NCI-H1048 (cell line): ENCODE results near the gene ARPC4.

Experiments
- DNase-seq: peaks from one replicate; lab custom pipeline; 2025; lab: John Stamatoyannopoulos, UW

Gene ARPC4

GRCh38 chr3:9793161-9793781, 389 bp downstream of the ARPC4 start:
- DNase-seq = no peak

DNA sequence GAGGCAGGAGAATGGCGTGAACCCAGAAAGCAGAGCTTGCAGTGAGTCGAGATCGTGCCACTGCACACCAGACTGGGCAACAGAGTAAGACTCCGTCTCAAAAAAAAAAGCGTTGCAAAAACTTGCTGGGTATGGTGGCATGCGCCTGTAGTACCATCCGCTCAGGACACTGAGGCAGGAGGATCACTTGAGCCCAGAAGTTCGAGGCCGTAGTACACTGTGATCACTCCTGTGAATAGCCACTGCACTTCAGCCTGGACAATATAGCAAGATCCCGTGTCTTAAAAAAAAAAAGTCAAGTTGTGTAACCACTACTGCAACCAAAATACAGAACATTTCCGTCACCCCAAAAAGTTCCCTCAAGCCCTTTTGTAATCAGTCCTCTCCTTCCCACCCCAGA, 1.5 kb downstream of the ARPC4 start:
- no peak for DNase-seq

GRCh38 chr3:9795207-9795606, 2.3 kb downstream of the ARPC4 start:
- DNase-seq = no peak

DNA sequence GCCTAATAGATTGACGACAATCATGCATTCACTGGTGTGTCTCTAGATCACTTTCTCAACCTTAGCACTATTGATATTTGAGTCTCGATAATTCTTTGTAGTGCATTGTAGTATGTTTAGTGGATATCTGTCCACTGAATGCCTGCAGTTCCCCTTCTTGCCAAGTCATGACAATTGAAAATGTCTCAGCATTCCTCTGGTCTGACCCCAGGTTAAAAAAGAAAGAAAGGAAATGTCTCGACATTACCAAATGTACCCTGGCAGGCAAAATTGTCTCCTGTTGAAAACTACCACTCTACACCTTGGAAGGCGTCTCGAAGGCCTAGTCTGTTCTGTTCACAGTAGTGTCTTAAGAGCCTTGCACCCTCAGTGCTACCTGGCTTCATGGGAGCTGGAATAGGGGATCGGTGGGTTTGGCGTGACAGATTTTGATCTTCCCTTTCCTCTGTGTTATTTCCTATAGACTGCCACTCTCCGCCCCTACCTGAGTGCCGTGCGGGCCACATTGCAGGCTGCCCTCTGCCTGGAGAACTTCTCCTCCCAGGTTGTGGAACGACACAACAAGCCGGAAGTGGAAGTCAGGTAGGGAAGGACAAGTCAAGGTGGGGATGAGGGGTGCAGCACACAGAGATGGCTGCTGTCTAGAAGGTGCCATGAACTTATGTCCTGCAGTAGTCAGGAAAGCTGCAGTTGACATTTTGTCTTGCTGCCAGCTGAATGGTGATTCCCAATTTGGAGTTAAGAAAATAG, 4.5 kb downstream of the ARPC4 start:
- DNase-seq = no peak

DNA sequence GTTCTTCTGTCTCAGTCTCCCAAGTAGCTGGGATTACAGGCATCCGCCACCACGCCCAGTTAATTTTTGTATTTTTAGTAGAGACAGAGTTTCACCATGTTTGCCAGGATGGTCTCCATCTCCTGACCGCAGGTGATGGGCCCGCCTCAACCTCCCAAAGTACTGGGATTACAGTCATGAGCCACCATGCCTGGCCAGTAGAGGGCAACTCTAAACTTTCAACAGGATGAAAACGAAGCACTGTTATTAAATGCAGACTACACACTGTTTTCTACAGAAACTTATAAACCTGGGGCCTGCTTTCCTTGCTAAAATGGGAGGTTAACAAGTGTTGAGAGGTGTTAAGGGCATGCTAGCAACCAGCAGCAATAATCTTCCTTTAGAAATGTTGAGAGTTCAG, 7.6 kb downstream of the ARPC4 start:
- DNase-seq = no peak

DNA sequence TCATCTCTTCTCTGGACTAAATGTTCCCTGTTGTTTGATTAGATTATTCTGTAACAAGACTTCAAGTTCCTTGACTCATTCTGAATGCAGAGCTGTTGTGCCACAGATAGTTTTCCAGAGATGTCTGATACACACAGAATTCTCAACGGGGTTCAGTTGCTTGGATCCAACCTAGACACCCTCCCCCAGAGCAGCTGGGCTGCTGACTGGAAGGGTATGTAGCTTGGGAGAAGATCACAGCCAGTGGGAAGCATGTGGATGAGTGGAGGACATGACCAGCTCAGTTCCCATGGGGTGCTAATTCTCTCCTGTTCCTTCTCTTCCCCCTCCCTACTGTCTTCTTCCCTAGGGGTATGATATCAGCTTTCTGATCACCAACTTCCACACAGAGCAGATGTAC, 10.6 kb downstream of the ARPC4 start:
- no peak for DNase-seq

DNA sequence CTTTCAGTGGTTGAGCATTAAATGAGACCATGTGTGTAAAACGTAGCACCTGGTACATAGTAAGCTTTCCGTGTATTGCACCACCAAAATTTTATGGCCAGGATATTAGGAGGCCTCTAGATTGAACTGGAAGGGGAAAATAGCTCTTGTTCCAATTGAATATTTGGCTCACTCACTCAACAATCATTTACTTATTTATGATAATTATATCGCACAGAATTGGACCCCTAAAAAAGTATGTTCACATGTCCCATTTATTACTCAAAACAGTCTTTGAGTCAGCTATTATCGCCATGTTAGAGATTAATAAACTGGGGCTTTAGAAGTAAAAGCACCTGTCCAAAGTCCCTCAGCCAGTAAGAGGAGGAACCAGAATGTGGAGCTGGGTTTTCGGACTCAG, 12.1 kb downstream of the ARPC4 start:
- no peak for DNase-seq

DNA sequence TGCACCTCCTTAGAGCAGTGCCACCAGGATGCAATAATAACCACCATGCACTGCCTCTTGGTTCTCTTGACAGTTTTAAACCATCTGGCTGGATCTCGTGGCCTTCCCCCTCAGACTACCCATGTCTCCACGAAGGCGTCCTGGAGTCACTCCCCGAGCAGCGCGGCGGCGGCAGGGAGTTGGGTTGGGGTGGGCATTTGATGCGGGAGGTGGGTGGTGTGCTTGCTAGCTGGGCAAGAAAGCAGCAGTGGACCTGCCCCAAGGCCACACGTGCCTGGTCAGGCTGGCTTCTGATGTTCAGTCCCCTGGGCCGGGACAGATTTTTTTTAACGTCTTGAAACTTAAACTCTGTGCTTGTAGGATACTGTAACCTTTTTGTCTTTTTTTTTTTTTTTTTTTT, 13.3 kb downstream of the ARPC4 start:
- no peak for DNase-seq

- DNase-seq = no peak
These were observed 14.1 kb downstream of the ARPC4 start for GRCh38 chr3:9806688-9807589.

DNA sequence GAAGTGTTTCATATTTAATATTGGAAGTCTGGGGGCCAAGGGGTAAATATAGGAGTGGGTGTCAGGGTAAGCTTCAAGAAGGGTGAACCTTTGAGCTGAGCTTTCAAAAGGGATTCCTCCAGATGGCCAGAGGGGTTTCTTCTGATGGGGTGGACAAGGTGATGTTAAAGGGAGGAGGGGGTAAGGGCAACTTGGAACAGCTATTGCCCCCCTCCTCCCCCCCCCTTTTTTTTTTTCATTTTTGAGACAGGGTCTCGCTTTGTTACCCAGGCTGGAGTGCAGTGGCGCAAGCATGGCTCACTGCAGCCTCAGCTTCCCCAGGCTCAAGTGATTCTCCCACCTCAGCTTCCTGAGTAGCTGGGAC, 15.1 kb downstream of the ARPC4 start:
- DNase-seq = no peak

- no peak for DNase-seq
These were observed 15.6 kb downstream of the ARPC4 start for GRCh38 chr3:9808345-9809037.

- DNase-seq = no peak
These were observed 16.3 kb downstream of the ARPC4 start for GRCh38 chr3:9809239-9809614.

DNA sequence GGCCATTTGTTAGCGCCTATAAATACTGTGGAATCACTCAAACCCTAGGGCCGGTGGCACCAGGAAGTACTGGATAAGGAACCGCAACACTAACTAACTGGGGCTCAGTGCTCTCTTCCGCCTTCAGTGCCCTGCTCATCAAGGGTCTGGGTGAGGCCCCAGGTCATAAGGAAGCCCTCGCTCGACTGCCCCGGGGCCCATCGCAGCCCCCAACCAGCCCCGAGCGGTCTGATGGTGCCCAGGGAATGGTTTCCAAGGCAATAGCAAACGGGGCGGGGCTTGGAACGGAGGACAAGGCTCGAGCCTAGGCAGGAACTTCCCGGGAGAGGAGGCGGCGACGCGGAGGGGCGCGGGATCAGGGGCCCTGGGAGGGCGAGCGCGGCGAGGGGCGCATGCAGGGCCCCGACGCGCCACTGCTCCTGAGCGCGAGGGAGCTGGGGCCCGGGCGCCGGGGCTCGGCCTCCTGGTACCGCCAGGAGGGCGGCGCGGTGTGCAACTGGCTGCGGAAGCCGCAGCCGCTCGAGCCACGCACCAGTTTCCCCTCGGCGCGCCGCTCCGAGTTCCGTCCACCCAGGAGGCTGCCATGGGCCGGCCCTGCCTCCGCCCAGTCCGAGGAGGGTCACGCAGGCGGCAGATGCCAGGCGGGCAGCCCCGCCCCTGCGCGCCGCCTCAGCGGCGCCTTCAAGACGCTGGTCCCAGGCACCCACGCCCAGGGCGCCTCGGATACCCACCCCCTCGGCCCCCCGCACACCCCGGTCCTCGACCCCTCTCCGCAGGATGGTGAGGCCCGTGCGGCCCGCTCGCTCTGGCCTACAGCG, 16.9 kb downstream of the ARPC4 start, which contains the start of gene TTLL3:
TTLL3 (plus strand) TSS at position 648 of the 818 bp plus-strand sequence. CDS start 400 bp downstream, outside the sequence.
- DNase-seq = no peak

- no peak for DNase-seq
These were observed 17.5 kb downstream of the ARPC4 start for GRCh38 chr3:9810433-9810770.

- DNase-seq = no peak
These were observed 18.0 kb downstream of the ARPC4 start for GRCh38 chr3:9810846-9811245.

- no peak for DNase-seq
These were observed 20.1 kb downstream of the ARPC4 start for GRCh38 chr3:9812870-9813483.

DNA sequence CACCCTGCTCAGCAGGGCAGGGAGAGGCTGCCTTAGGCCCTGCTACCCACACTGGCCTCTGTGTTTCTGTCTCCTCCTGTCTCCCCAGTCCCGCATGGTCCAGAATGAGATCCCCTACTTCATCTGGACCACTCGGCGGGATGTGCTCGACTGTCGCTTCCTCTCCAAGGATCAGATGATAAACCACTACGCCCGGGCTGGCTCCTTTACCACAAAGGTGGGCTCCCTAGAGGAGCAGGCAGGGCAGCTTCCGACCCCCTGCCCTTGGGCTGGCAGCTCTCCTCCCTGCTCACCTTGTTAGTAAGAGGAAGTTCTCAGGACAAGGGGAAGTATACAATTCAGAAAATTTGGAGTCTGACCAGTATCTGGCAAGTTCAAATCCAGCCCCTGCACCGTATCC, 23.1 kb downstream of the ARPC4 start:
- no peak for DNase-seq

DNA sequence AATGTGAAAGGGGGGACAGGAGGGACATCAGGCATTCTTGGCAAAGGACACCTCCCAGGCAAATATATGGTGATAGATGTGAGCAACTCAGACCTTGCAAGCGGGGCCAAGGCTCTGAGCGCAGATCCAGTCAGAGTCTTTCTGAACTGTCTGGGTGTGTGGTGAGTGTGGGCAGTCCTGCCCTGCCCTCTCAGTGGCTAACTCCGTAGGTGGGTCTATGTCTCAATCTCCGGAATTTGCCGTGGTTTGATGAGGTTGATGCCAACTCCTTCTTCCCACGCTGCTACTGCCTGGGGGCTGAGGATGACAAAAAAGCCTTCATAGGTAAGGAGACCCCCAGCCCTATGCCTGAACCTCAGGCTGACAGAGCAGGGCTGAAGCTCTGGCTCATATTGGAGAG, 24.6 kb downstream of the ARPC4 start:
- no peak for DNase-seq

DNA sequence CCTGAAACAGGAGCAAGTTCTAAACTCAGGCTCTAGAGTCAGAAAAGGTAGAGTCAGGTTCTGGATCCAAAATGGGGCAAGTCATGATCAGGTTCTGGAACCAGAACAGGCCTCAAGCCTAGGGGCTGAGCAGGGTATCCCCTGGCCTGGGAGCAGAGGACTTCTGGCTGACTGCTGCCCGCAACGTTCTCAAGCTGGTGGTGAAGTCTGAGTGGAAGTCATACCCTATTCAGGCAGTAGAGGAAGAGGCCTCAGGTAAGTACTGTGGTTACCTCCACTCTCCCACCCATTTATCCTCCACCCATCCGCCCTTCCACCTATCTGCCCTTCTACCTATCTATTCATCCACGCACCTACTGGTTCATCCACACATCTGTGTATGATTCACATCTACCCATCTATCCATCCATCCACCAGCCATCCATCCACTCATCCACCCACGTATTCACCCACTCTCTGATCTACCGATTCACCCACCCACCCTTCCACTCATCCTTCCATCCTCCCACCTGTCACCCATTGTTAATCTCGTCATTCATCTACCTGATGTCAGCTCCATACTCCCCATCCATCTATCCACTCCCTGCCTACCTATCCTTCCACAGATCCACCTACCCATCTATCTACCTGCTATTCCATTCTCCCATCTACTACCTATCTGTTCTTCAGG, 25.9 kb downstream of the ARPC4 start:
- no peak for DNase-seq

DNA sequence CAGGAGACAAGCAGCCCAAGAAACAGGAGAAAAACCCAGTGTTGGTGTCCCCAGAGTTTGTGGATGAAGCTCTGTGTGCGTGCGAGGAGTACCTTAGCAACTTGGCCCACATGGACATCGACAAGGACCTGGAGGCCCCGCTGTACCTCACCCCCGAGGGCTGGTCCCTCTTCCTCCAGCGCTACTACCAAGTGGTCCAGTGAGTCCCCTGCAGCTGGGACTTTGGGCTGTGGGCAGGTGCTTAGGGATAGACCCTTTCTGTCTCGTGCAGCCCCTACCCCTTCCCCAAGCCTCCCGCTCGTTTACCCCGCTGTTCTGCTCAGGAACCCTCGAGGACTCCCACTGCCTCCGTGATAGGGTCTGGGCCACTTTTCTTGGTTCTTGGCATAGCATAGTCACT, 27.7 kb downstream of the ARPC4 start:
- DNase-seq = no peak

DNA sequence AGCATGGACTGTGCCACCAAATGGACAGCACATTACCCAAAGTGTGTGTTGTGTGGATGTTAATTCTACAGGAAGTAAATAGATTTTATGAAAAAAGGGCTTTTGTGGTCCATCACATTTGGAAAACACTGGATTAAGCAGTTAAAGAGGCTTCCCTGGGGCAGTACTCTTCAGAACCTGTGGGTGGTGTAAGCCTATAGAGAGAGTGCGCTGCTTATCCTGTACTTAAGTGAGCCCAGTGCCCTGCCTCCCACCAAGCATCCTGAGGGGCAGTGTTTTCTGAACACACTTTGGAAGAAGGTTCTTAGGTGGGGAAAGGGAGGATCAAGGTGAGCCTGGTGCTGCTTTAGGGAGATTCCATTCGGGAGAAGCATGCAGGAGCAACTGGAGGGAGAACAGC, 28.1 kb downstream of the ARPC4 start:
- DNase-seq = no peak
